Adrenal gland (tissue), 5 donors: ENCODE measurements around the gene USP14.

Experiments used
- CTCF ChIP-seq, 6 experiments: fragments of 450-650 bp in 4 of 6; fragments of 200-600 bp in 2 of 6; sonication (generic) in 1 of 6; IDR thresholded peaks; 1 replicate in 5 of 6; 2 replicates in 1 of 6; pipeline versions ENCODE4 v1.5.1 to v1.8.0; 2016 to 2021; ENCODE audit warnings: antibody characterized with exemption in 6 of 6, mild to moderate bottlenecking in 2 of 6, moderate library complexity in 1 of 6
- POLR2A ChIP-seq, 2 donors: fragments of 450-650 bp; IDR thresholded peaks; one replicate each; pipeline ENCODE4 v1.6.1; 2017; ENCODE audit warnings: antibody characterized with exemption in 2 of 2, mild to moderate bottlenecking in 2 of 2, moderate library complexity in 1 of 2
- donor health status: DM: no; HTN: no; CAD: no.

- TF ChIP-seq CTCF (IDR thresholded peaks at IDR 0.05): no peak
- TF ChIP-seq POLR2A (IDR thresholded peaks at IDR 0.05): no peak
These were observed 52.4 kb downstream of the USP14 start for GRCh38 chr18:210733-211132.
